Activated CD4-positive, alpha-beta T cell treated with anti-CD3 and anti-CD28 coated beads for 24 hours (primary cell): ENCODE results near the gene C1QTNF9.
"Not testable (repeated sequence)": the region's sequence is repeated elsewhere in the genome, so short reads cannot be mapped to it uniquely, and the experiment has no call there.

Experiments used
- DNase-seq, 2 donors: peaks; one replicate each; pipeline ENCODE4 v3.0.0-alpha.2; 2020; ENCODE audit warnings: low read depth in 2 of 2

The C1QTNF9 gene, protein sequence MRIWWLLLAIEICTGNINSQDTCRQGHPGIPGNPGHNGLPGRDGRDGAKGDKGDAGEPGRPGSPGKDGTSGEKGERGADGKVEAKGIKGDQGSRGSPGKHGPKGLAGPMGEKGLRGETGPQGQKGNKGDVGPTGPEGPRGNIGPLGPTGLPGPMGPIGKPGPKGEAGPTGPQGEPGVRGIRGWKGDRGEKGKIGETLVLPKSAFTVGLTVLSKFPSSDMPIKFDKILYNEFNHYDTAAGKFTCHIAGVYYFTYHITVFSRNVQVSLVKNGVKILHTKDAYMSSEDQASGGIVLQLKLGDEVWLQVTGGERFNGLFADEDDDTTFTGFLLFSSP

GRCh38 chr13:24309300-24309699 lies at the start of gene C1QTNF9:
Gene C1QTNF9 (plus strand): TSS chr13:24309580. CDS start chr13:24316004, 6,424 bp downstream.
- not testable (repeated sequence) for DNase-seq

GRCh38 chr13:24261566-24261965 lies 47.8 kb upstream of the C1QTNF9 start:
- no peak for DNase-seq

DNA sequence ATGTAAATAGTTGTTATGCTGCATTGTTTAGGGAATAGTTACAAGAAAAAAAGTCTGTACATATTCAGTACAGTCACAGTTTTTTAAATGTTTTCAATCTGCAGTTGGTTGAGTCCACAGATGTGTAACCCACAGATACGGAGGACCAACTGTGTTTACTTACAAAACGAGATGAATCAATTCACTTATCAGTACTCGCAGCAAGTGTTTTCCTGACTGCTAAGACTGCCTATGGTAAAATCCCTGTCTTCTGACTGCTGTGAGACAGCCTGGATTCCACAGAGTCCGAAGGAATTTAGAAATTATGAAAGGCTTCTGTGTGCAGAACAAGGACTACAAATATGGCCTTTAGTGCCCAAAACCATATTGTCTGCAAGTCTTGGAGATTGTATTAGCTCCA lies 45.7 kb upstream of the C1QTNF9 start:
- no peak for DNase-seq

DNA sequence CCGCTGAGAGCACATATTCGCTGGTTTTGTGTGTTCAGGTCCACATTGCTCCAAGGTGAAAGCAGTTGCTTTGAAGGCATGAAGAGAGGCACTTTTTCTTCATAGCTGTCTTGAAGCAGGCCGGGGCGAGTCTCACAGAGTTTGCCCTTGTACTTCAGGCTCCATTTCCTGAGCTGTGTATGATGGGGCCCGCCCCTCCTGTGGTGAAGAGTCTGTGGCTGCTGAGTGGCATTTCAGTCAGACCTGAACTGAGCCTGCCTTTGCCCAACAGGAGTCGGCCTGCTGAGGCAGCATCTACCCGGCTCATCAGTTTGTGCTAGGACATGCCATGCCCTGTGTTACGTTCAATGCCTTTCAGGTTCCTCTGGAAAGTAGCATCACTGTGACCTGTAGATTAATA lies 44.4 kb upstream of the C1QTNF9 start:
- peak; percentile 62 to 65 for DNase-seq

GRCh38 chr13:24265453-24265852 lies 43.9 kb upstream of the C1QTNF9 start:
- DNase-seq = no peak

DNA sequence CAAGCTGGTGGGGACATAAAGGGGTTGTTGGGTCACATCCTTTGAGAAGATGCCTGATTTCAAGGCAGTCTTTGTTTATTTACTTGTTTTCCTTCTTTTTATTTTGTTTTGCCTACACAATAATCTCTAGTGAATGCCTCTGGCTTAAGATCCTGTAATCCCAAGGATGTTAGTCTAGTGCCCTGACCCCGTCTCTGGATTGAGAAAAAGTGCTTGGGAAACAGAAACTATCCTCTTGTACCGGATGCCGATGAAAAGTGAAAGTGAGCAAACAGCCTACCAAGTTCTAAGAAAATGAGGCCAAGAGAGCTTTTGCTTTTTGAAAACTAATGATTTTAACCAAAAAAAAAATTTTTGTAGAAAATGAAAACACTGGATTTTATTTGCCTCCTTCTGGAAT lies 42.1 kb upstream of the C1QTNF9 start:
- DNase-seq = no peak

- no peak for DNase-seq
These were observed 41.6 kb upstream of the C1QTNF9 start for GRCh38 chr13:24267801-24268200.

GRCh38 chr13:24269821-24270220 lies 39.6 kb upstream of the C1QTNF9 start:
- DNase-seq = no peak

DNA sequence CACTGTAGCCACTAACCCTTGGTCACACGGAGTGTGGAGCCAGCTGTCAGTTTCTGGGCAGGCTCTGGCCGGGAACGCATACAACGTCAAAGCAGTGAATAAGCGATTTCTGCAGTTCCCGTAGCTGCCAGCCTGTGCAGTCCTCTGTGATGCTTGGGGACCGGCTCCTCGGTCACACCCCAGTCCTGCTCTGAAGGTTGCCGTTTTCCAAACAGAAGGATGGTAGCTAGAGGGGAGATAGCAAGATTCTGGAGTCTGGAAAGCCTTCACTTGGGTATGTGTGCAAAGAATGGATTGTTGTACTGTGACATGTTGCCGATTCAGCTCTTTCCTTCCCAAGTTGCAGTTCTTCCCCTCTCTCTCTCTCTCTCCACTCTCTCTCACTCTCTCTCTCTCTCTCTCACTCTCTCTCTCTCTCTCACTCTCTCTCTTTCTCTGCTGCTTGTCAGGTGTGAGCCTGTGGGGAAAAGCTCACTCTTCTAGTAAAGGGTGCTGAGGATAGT lies 38.7 kb upstream of the C1QTNF9 start:
- peak in 1 of 2 donors; percentile 23 for DNase-seq

DNA sequence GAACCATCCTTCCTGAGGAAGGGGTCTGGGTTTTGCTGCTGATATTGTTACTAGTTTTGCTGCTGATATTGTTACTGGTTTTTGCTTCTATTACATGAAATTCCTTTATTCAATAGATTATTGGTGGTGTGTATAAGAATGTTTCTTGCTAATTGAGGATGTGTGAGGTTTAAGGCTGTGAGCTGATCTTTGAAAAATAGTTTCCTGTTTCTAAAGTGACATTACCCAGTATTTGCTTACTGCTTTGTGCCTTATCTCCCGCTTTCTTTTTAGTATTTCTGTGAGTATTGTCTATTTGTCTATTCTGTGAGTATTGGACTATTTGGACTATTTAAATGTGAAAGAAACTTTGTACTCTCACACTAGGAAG lies 38.2 kb upstream of the C1QTNF9 start:
- no peak for DNase-seq

GRCh38 chr13:24271601-24272451 lies 37.6 kb upstream of the C1QTNF9 start:
- DNase-seq = peak; percentile 27 to 41

GRCh38 chr13:24272452-24273161 lies 36.8 kb upstream of the C1QTNF9 start:
- no peak for DNase-seq

- no peak for DNase-seq
These were observed 35.5 kb upstream of the C1QTNF9 start for GRCh38 chr13:24273926-24274325.

GRCh38 chr13:24274452-24275021 lies 34.8 kb upstream of the C1QTNF9 start:
- DNase-seq = peak; percentile 43 to 46

DNA sequence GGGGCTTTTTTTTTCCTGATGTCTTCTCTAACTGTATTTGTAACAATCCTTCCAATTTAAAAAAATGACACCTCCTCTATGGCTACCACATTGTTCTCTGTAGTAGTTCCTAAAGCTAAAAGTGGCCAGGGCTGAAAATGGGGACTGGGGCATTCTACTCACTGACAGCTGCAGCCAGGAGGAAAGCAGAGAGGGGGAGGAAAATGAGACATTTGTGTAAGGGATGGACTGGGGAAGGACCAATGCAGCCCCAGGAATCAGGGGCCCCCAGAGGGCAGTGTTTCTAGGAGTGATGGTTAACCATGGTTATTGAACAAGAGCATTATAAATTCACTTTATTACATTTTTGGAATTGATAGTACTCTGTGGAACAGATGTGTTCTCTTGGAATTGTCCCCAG lies 34.3 kb upstream of the C1QTNF9 start:
- DNase-seq = no peak

DNA sequence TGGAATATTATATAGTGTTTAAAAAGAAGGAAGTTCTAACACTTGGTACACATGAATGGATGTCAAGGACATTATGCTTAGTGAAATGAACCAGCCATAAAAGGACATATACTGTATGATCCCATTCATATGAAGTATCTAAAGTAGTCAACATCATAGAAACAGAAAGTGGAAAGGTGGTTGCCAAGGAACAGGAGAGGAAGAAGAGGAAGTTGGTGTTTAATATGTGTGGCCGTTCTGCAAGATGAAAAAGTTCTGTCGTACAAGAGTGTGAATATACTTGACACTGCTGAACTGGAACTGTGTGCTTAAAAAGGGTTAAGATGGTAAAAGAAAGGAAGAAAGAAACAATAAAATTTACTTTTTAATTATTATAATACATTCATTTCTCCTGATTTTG lies 33.1 kb upstream of the C1QTNF9 start:
- no peak for DNase-seq

DNA sequence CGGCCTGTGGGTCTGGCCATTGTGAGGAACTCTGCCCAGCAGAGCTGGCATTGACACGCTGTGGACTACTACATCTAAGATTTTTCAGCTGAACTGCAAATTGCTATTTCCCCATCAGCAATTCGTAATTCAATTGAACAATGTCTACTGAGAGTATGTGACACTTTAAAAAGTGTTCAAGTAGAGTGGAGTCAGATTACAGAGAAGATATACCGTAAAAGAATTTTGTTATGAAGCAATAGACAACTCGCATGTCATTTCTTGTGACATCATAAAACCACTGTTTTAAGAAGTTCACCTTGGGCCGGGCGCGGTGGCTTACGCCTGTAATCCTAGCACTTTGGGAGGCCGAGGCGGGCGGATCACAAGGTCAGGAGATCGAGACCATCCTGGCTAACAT lies 32.5 kb upstream of the C1QTNF9 start:
- no peak for DNase-seq

- DNase-seq = no peak
These were observed 31.6 kb upstream of the C1QTNF9 start for GRCh38 chr13:24277761-24278160.

DNA sequence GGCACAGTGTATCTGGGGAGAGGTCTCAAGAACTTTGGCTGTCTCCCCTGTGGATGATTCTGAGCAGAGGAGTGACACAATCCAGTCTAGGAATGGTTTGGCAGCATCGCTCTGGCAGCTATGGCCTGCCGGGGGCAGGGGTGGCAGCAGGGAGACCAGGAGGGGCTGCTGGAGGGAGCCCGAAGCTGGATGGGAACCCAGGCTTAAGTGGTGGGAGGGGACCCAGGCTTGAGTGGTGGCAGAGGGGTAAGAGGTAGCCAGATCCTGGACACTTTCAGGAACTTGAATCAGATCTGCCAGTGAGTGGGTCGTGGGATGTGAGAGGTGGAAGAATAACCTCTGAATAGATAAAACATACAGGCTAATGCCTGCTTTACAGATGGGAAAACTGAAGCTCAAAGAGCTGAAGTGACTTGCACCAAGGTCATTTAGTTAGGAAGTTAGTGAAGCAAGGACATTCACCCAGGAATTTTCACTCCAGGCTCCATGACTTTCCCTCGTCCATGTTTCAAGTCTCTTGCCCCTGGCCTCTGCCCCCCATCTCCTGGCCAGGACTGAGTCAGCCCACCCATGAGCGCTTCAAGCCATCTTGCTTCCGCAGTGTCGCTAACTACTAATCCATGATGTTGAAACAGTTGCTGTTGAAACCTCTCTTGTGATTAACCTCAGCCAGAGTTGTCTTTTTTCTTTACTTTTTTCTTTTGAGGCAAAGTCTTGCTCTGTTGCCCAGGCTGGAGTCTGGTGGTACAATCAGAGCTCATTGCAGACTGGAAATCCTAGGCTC lies 29.9 kb upstream of the C1QTNF9 start:
- DNase-seq = no peak

DNA sequence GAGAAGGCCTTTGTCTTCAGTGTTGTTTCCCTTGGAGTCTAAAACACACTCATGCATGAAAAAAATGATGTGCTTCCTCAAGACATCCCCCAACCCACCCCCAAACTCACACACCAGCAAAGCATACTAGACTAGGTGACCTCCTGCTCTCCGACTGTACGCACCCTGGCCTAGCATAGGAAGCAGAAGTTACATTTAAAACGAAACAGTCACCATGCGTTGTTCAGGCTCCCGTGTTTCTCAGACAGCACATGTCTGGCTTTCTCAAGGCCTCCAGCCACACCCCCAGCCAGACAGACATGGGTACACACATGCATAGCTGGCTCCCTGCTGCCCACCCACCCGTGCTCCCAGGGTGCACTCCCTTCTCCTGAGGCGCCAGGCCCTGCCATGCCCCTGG lies 28.7 kb upstream of the C1QTNF9 start:
- no peak for DNase-seq
